ENCODE data around the gene MYO5A. TPM values are rescaled to one million over a fixed set of nuclear protein-coding genes. Genes with fewer than 3 reads are reported as not detected.
"Not testable (repeated sequence)": the region's sequence is repeated elsewhere in the genome, so short reads cannot be mapped to it uniquely, and the experiment has no call there.

Gene MYO5A
- total RNA-seq, 3 donors from 2014 or later, result 25.6 to 32.2 (median 29.1) TPM

DNA sequence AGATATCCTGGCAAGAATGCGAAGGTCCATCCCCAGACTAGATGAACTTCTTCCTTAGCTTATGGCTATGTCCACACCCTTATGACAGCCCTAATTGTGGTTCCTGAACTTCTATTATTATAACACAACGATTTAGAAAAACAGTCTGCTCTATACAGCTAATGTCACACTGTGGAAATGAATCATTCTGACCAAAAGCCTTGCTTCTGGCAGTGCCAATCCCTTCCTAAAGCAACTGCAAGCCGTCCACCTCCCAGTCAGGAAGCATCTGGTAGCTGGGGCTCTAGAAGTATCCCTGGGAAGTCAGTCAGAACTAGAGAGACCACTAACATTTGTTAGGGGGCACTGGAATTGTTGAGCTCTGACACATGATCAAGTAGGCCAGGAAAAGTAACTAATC, 45.0 kb downstream of the MYO5A start:
- Mint-ChIP-seq H3K9me3 (no peaks in the 10 kb centered on the region), H3K4me1 (ENCODE audit: low read depth) (peaks cover 78% of the 10 kb centered on the region), H3K36me3 (ENCODE audit: insufficient read depth) (no peaks in the 10 kb centered on the region), H3K4me3 (no peak overlapping the region), H3K27me3 (ENCODE audit: low read depth) (no peaks in the 10 kb centered on the region)
- DNase-seq (no peak), ATAC-seq (peak in 1 of 2 donors; percentile 38)

- H3K4me1 Mint-ChIP-seq (ENCODE audit: low read depth), result peaks cover 68% of the 10 kb centered on the region
- no peaks in the 10 kb centered on the region for H3K9me3 Mint-ChIP-seq
- no peaks in the 10 kb centered on the region for H3K27me3 Mint-ChIP-seq (ENCODE audit: low read depth)
- peak; percentile 92 to 96 for ATAC-seq
- DNase-seq, result peak; percentile 23
- H3K36me3 Mint-ChIP-seq (ENCODE audit: insufficient read depth), result no peaks in the 10 kb centered on the region
- H3K4me3 Mint-ChIP-seq, result peak overlapping the region; percentile 12
Observed at GRCh38 chr15:52481915-52482314, 46.8 kb downstream of the MYO5A start.

- Mint-ChIP-seq H3K4me3 (no peak overlapping the region), H3K36me3 (ENCODE audit: insufficient read depth) (no peaks in the 10 kb centered on the region), H3K27me3 (ENCODE audit: low read depth) (no peaks in the 10 kb centered on the region), H3K4me1 (ENCODE audit: low read depth) (peaks cover 59% of the 10 kb centered on the region), H3K9me3 (no peaks in the 10 kb centered on the region)
- no peak for ATAC-seq
- no peak for DNase-seq
Observed at GRCh38 chr15:52480990-52481389, 47.7 kb downstream of the MYO5A start.

- DNase-seq, result no peak
- Mint-ChIP-seq H3K4me3 (no peak overlapping the region), H3K9me3 (peaks cover 12% of the 10 kb centered on the region), H3K4me1 (ENCODE audit: low read depth) (peaks cover 41% of the 10 kb centered on the region), H3K36me3 (ENCODE audit: insufficient read depth) (peaks cover 9% of the 10 kb centered on the region), H3K27me3 (ENCODE audit: low read depth) (no peaks in the 10 kb centered on the region)
- ATAC-seq, result no peak
Observed at GRCh38 chr15:52466716-52467115, 62.0 kb downstream of the MYO5A start.

- H3K4me3 Mint-ChIP-seq, result no peak overlapping the region
- ATAC-seq (peak; percentile 85 to 88), DNase-seq (no peak)
- peaks cover 41% of the 10 kb centered on the region for H3K4me1 Mint-ChIP-seq (ENCODE audit: low read depth)
- no peaks in the 10 kb centered on the region for H3K27me3 Mint-ChIP-seq (ENCODE audit: low read depth)
- H3K36me3 Mint-ChIP-seq (ENCODE audit: insufficient read depth), result peaks cover 9% of the 10 kb centered on the region
- peaks cover 12% of the 10 kb centered on the region for H3K9me3 Mint-ChIP-seq
Observed at GRCh38 chr15:52466134-52466701, 62.5 kb downstream of the MYO5A start.

DNA sequence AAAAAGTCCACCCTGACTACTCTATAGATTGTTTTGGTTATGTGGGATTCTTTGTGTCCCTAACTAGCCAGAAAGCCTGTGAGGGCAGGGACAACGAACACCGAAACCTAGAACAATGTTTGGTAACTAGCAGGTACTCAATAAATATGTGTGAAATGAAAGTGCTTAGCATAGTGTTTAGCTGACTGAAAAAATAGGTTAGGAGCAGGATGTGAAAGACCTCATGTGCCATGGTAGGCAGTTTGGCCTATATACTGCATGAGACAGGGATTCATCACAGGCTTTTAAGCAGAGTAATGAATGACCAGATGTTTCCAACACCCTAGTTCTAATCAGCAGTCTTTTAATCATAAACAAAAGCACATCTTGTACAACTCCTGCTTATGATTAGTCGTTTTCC, 64.2 kb downstream of the MYO5A start:
- DNase-seq, result no peak
- no peaks in the 10 kb centered on the region for H3K27me3 Mint-ChIP-seq (ENCODE audit: low read depth)
- peaks cover 13% of the 10 kb centered on the region for H3K36me3 Mint-ChIP-seq (ENCODE audit: insufficient read depth)
- H3K4me1 Mint-ChIP-seq (ENCODE audit: low read depth), result peaks cover 41% of the 10 kb centered on the region
- ATAC-seq, result peak; percentile 63 to 80
- peak overlapping the region; percentile 46 for H3K4me3 Mint-ChIP-seq
- H3K9me3 Mint-ChIP-seq, result peaks cover 12% of the 10 kb centered on the region

- ATAC-seq, result no peak
- Mint-ChIP-seq H3K36me3 (ENCODE audit: insufficient read depth) (peaks cover 13% of the 10 kb centered on the region), H3K4me1 (ENCODE audit: low read depth) (peaks cover 41% of the 10 kb centered on the region), H3K4me3 (peak overlapping the region; percentile 46), H3K9me3 (peaks cover 12% of the 10 kb centered on the region), H3K27me3 (ENCODE audit: low read depth) (no peaks in the 10 kb centered on the region)
- DNase-seq, result no peak
Observed at GRCh38 chr15:52464040-52464439, 64.6 kb downstream of the MYO5A start.

DNA sequence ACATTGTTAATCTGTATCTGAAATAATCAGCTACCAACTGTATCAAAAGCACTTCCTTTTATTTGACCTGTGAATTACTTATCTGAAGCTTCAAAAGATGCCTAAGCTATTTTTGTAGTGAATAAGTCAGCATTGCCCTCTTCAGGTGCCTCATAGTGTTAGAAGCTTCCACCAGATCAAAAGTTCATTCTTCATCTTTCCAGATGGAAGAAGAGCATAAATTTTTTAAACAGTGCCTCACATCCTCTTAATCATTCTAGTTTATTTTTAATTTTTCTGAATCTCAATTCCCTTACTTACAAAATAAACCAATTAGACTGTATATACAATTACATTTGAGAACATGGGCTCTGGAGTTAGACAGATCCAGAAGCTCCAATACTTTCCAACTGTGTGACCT, 65.0 kb downstream of the MYO5A start:
- no peak overlapping the region for H3K4me3 Mint-ChIP-seq
- ATAC-seq (no peak), DNase-seq (no peak)
- peaks cover 12% of the 10 kb centered on the region for H3K9me3 Mint-ChIP-seq
- no peaks in the 10 kb centered on the region for H3K27me3 Mint-ChIP-seq (ENCODE audit: low read depth)
- peaks cover 13% of the 10 kb centered on the region for H3K36me3 Mint-ChIP-seq (ENCODE audit: insufficient read depth)
- peaks cover 41% of the 10 kb centered on the region for H3K4me1 Mint-ChIP-seq (ENCODE audit: low read depth)

DNA sequence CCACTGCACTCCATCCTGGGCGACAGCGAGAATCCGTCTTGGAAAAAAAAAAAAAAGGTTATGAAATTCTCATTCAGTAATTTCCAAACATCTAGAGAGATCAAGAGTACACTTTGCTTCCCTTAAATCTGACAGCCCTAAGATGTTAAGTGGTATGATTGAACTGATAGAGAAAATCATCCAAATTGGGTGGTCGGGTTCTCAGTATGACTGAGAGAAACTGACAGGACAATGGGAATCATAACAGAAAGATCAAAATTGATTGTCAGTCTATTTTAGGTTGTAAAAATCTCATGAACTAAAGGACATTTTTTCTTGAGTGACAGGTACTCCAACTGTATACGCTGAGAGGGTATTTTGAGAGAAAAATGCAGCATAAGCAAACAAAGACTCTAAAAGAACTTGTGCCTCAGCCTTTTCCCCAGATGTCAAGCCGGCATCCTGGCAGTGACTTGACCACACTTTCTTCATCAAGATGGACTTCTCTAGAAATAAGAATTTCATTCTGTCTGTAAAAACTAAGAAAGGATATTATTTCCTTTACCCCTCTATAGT, 65.8 kb downstream of the MYO5A start:
- no peak for ATAC-seq
- peaks cover 13% of the 10 kb centered on the region for H3K36me3 Mint-ChIP-seq (ENCODE audit: insufficient read depth)
- no peaks in the 10 kb centered on the region for H3K27me3 Mint-ChIP-seq (ENCODE audit: low read depth)
- no peak for DNase-seq
- peaks cover 11% of the 10 kb centered on the region for H3K9me3 Mint-ChIP-seq
- H3K4me3 Mint-ChIP-seq, result no peak overlapping the region
- peaks cover 41% of the 10 kb centered on the region for H3K4me1 Mint-ChIP-seq (ENCODE audit: low read depth)

GRCh38 chr15:52459701-52460100, 69.0 kb downstream of the MYO5A start:
- not testable (repeated sequence) for H3K9me3 Mint-ChIP-seq; H3K4me3 Mint-ChIP-seq; H3K27me3 Mint-ChIP-seq (ENCODE audit: low read depth); ATAC-seq; H3K36me3 Mint-ChIP-seq (ENCODE audit: insufficient read depth); DNase-seq
- H3K4me1 Mint-ChIP-seq (ENCODE audit: low read depth), result peaks cover 34% of the 10 kb centered on the region

- DNase-seq; H3K4me3 Mint-ChIP-seq; H3K27me3 Mint-ChIP-seq (ENCODE audit: low read depth); ATAC-seq: not testable (repeated sequence)
- Mint-ChIP-seq H3K36me3 (ENCODE audit: insufficient read depth) (peaks cover 11% of the 10 kb centered on the region), H3K4me1 (ENCODE audit: low read depth) (peaks cover 34% of the 10 kb centered on the region), H3K9me3 (peaks cover 12% of the 10 kb centered on the region)
Observed at GRCh38 chr15:52459265-52459664, 69.4 kb downstream of the MYO5A start.

GRCh38 chr15:52448011-52448890, 80.4 kb downstream of the MYO5A start:
- Mint-ChIP-seq H3K4me1 (ENCODE audit: low read depth) (peaks cover 40% of the 10 kb centered on the region), H3K9me3 (no peaks in the 10 kb centered on the region), H3K36me3 (ENCODE audit: insufficient read depth) (peaks cover 8% of the 10 kb centered on the region), H3K4me3 (no peak overlapping the region), H3K27me3 (ENCODE audit: low read depth) (no peaks in the 10 kb centered on the region)
- ATAC-seq (no peak), DNase-seq (no peak)

GRCh38 chr15:52445954-52446353, 82.7 kb downstream of the MYO5A start:
- ATAC-seq (no peak), DNase-seq (no peak)
- Mint-ChIP-seq H3K27me3 (ENCODE audit: low read depth) (no peaks in the 10 kb centered on the region), H3K9me3 (no peaks in the 10 kb centered on the region), H3K4me3 (no peak overlapping the region), H3K4me1 (ENCODE audit: low read depth) (peaks cover 46% of the 10 kb centered on the region), H3K36me3 (ENCODE audit: insufficient read depth) (peaks cover 5% of the 10 kb centered on the region)

DNA sequence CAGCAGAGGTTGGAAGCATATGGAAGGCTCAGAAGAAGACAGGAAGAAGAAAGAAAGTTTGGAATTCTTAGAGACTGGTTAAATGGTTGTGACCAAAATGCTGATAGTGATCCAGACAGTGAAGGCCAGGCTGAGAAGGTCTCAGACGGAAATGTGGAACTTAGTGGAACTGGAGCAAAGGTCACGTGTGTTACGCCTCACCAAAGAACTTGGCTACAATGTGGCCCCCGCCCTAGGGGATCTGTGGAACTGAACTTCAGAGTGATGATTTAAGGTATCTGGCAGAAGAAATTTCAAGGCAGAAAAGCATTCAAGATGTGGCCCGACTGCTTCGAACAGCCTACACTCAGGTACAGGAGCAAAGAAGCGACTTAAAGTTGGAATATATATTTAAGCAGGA, 83.1 kb downstream of the MYO5A start:
- no peak overlapping the region for H3K4me3 Mint-ChIP-seq
- no peaks in the 10 kb centered on the region for H3K27me3 Mint-ChIP-seq (ENCODE audit: low read depth)
- peaks cover 7% of the 10 kb centered on the region for H3K36me3 Mint-ChIP-seq (ENCODE audit: insufficient read depth)
- peaks cover 50% of the 10 kb centered on the region for H3K4me1 Mint-ChIP-seq (ENCODE audit: low read depth)
- ATAC-seq (no peak), DNase-seq (no peak)
- H3K9me3 Mint-ChIP-seq, result no peaks in the 10 kb centered on the region

DNA sequence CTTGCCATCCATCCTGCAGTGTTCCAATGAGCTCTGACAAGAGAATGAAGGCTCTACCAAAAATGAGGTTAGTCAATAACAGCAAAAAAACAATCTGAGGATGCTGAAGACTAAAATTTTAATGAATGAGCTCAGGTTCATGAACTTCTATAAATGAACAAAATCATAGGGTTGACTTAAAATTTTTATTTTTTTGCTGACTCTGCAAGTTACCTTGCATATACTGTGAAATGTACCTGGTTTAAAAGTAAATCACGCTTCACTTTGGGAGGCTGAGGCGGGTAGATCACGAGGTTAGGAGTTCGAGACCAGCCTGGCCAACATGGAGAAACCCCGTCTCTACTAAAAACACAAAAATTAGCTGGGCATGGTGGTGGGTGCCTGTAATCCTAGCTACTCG, 85.5 kb downstream of the MYO5A start:
- Mint-ChIP-seq H3K4me1 (ENCODE audit: low read depth) (peaks cover 60% of the 10 kb centered on the region), H3K36me3 (ENCODE audit: insufficient read depth) (peaks cover 12% of the 10 kb centered on the region)
- H3K4me3 Mint-ChIP-seq; H3K9me3 Mint-ChIP-seq; DNase-seq; H3K27me3 Mint-ChIP-seq (ENCODE audit: low read depth); ATAC-seq: not testable (repeated sequence)

Data from activated T-cell treated with anti-CD3 and anti-CD28 coated beads, Interleukin-2, amount 50 U/mL, for 4 hours (primary cell).